GM23338 (cell line): ENCODE results near the gene RHOT1. TPM values are rescaled to one million over a fixed set of nuclear protein-coding genes. Genes with fewer than 3 reads are reported as not detected.
"Not testable (repeated sequence)": the region's sequence is repeated elsewhere in the genome, so short reads cannot be mapped to it uniquely, and the experiment has no call there.

Source experiments
- ATAC-seq: fragments of 200-7000 bp; cut with Tn5 transposase; 3 replicates; pipeline ENCODE4 v1.9.1; 2020
- DNase-seq: peaks from one replicate; pipeline ENCODE4 v3.0.0-alpha.2; 2015; ENCODE audit warnings: low spot score
- H2AFZ ChIP-seq: fragments of 200-600 bp; sonication (generic); 2 replicates; pipeline ENCODE4 v1.8.0; 2016; ENCODE audit warnings: antibody characterized with exemption, mild to moderate bottlenecking, moderate library complexity
- H3F3A ChIP-seq: fragments of 200-600 bp; sonication (generic); replicated peaks from 2 replicates; pipeline ENCODE4 v1.8.0; 2017; ENCODE audit warnings: antibody characterized with exemption, mixed run types, low read depth
- H3K27ac ChIP-seq: fragments of 200-600 bp; sonication (generic); 2 replicates; pipeline ENCODE4 v1.6.1; 2016; ENCODE audit warnings: low read depth
- H3K27me3 ChIP-seq: fragments of 200-600 bp; sonication (generic); 2 replicates; pipeline ENCODE4 v1.8.0; 2016; ENCODE audit warnings: mild to moderate bottlenecking, mixed run types, moderate library complexity; ENCODE audit not compliant: insufficient read depth
- H3K36me3 ChIP-seq: fragments of 200-600 bp; sonication (generic); 2 replicates; pipeline ENCODE4 v1.8.0; 2016; ENCODE audit warnings: mild to moderate bottlenecking; ENCODE audit not compliant: insufficient read depth
- H3K4me1 ChIP-seq: fragments of 200-600 bp; sonication (generic); 2 replicates; pipeline ENCODE4 v1.8.0; 2016; ENCODE audit warnings: mild to moderate bottlenecking, moderate library complexity; ENCODE audit not compliant: insufficient read depth
- H3K4me2 ChIP-seq: fragments of 200-600 bp; sonication (generic); 2 replicates; pipeline ENCODE4 v1.7.1; 2017; ENCODE audit warnings: mixed run types
- H3K4me3 ChIP-seq: fragments of 200-600 bp; sonication (generic); 2 replicates; pipeline ENCODE4 v1.6.1; 2016; ENCODE audit warnings: mixed run types
- H3K79me2 ChIP-seq: fragments of 200-600 bp; sonication (generic); replicated peaks from 2 replicates; pipeline ENCODE4 v1.8.0; 2017; ENCODE audit warnings: mild to moderate bottlenecking; ENCODE audit not compliant: insufficient read depth
- H3K9me2 ChIP-seq: fragments of 200-600 bp; sonication (generic); 2 replicates; pipeline ENCODE4 v1.8.0; 2017; ENCODE audit not compliant: insufficient read depth
- H4K20me1 ChIP-seq: fragments of 200-600 bp; sonication (generic); replicated peaks from 2 replicates; pipeline ENCODE4 v1.8.0; 2017; ENCODE audit warnings: mild to moderate bottlenecking; ENCODE audit not compliant: insufficient read depth
- H3K27ac Mint-ChIP-seq: 2 replicates; pipeline ENCODE4 v1.8.0; 2020; ENCODE audit warnings: inconsistent platforms, mild to moderate bottlenecking, moderate library complexity, mixed read lengths
- H3K27me3 Mint-ChIP-seq: 3 replicates; pipeline ENCODE4 v1.8.0; 2022; ENCODE audit warnings: low read depth, mild to moderate bottlenecking, moderate library complexity, mixed read lengths, inconsistent platforms; ENCODE audit not compliant: insufficient read depth, poor library complexity
- H3K36me3 Mint-ChIP-seq: 3 replicates; pipeline ENCODE4 v1.8.0; 2021; ENCODE audit warnings: low read depth, mild to moderate bottlenecking, inconsistent platforms, moderate library complexity, mixed read lengths
- H3K4me1 Mint-ChIP-seq: 3 replicates; pipeline ENCODE4 v1.8.0; 2020; ENCODE audit warnings: mild to moderate bottlenecking, inconsistent platforms, mixed read lengths
- H3K4me3 Mint-ChIP-seq: 3 replicates; pipeline ENCODE4 v1.8.0; 2021; ENCODE audit warnings: moderate library complexity, mild to moderate bottlenecking, inconsistent platforms, mixed read lengths
- H3K9me3 Mint-ChIP-seq: 3 replicates; pipeline ENCODE4 v1.8.0; 2020; ENCODE audit warnings: moderate library complexity, mild to moderate bottlenecking, inconsistent platforms, mixed read lengths
- CREB1 ChIP-seq: fragments of 250-450 bp; sonication (Bioruptor Pico); IDR thresholded peaks from 2 replicates; pipeline ENCODE4 v1.5.0; 2020; ENCODE audit warnings: low read depth, mild to moderate bottlenecking, moderate library complexity
- CTCF ChIP-seq, 2 experiments: fragments of 200-600 bp in 1 of 2; sonication (generic) in 1 of 2; conservative IDR thresholded peaks; 2 replicates each; pipeline versions ENCODE4 v1.5.1 to v1.6.1; 2016 to 2017; ENCODE audit warnings: antibody characterized with exemption in 2 of 2, low read depth in 2 of 2, mild to moderate bottlenecking in 2 of 2, moderate library complexity in 1 of 2
- ETS1 ChIP-seq: IDR thresholded peaks from 2 replicates; pipeline ENCODE4 v1.6.1; 2016; ENCODE audit warnings: antibody characterized with exemption
- JUNB ChIP-seq: IDR thresholded peaks from one replicate; pipeline ENCODE4 v1.6.1; 2016; ENCODE audit warnings: antibody characterized with exemption; ENCODE audit not compliant: unreplicated experiment
- REST ChIP-seq: IDR thresholded peaks from one replicate; pipeline ENCODE4 v1.6.1; 2018; ENCODE audit warnings: antibody characterized with exemption; ENCODE audit not compliant: unreplicated experiment
- ZNF114 ChIP-seq: fragments of 250-450 bp; sonication (Bioruptor Pico); IDR thresholded peaks from 2 replicates; pipeline ENCODE4 v1.5.0; 2020; ENCODE audit warnings: mild to moderate bottlenecking, moderate library complexity
- ZNF331 ChIP-seq: fragments of 250-450 bp; sonication (Bioruptor Pico); IDR thresholded peaks from 2 replicates; pipeline ENCODE4 v1.5.0; 2020; ENCODE audit warnings: low read depth, mild to moderate bottlenecking, moderate library complexity
- polyA plus RNA-seq: library from polyadenylated mRNA; unstranded; fragments of >200 nt; fragmentation: Nextera tagmentation; extraction: Ambion mirVana; gene quantifications from 2 replicates; pipeline ENCODE4 v1.2.1, GENCODE V29; 2016
- total RNA-seq: library from RNA; depleted of rRNA; stranded (reverse); fragments of >200 nt; shearing (Covaris generic); gene quantifications from 2 replicates; pipeline ENCODE4 v1.2.3, GENCODE V29; 2014

The RHOT1 gene
- total and polyA plus RNA-seq, 2 experiments from 2014 or later, result 40.8 to 53.5 TPM

- TF ChIP-seq REST, result no peak
- TF ChIP-seq JUNB, result no peak
- no peak for TF ChIP-seq ZNF331
- TF ChIP-seq CTCF (conservative IDR thresholded peaks at IDR 0.05; ENCODE audit: low read depth in 2 of 2), result no peak
- no peak for TF ChIP-seq CREB1 (CRISPR knock-in tag)
- no peak for TF ChIP-seq ETS1
Measured at GRCh38 chr17:32261417-32261736, 119.1 kb downstream of the RHOT1 start (continued).

- Histone ChIP-seq H3K36me3 (no peaks in the 10 kb centered on the region; the same call in 1 of the 2 replicates), H2AFZ (no peak overlapping the region), H3K79me2 (no peaks in the 10 kb centered on the region), H4K20me1 (no peaks in the 10 kb centered on the region), H3K9me2 (no peaks in the 10 kb centered on the region), H3K27me3 (peaks cover 28% of the 10 kb centered on the region), H3K27ac (no peak overlapping the region), H3K4me2 (no peak overlapping the region), H3K4me1 (peaks cover 29% of the 10 kb centered on the region), H3K4me3 (no peak overlapping the region), H3F3A (peaks cover 29% of the 10 kb centered on the region)
- no peak for DNase-seq
- Mint-ChIP-seq H3K27me3 (peaks cover 29% of the 10 kb centered on the region), H3K27ac (no peak overlapping the region; the same call in 1 of the 2 replicates), H3K36me3 (no peaks in the 10 kb centered on the region), H3K4me1 (peaks cover 45% of the 10 kb centered on the region), H3K4me3 (no peak overlapping the region), H3K9me3 (no peaks in the 10 kb centered on the region; the same call in 2 of the 3 replicates)
- TF ChIP-seq ZNF114 (CRISPR knock-in tag) (no peak), REST (peak; percentile 16), JUNB (no peak)
- ATAC-seq, result no peak
Measured at GRCh38 chr17:32261936-32262510, 119.7 kb downstream of the RHOT1 start.

- not testable (repeated sequence) for H3K79me2 ChIP-seq, H2AFZ ChIP-seq, H3K36me3 ChIP-seq, H3K4me3 ChIP-seq, H3K4me2 ChIP-seq, H4K20me1 ChIP-seq, H3K4me3 Mint-ChIP-seq, H3K27ac Mint-ChIP-seq, H3K9me2 ChIP-seq, H3K36me3 Mint-ChIP-seq, H3K9me3 Mint-ChIP-seq, ATAC-seq, H3K27ac ChIP-seq, DNase-seq
- Mint-ChIP-seq H3K4me1 (peaks cover 41% of the 10 kb centered on the region), H3K27me3 (peaks cover 41% of the 10 kb centered on the region)
- Histone ChIP-seq H3F3A (peaks cover 28% of the 10 kb centered on the region), H3K4me1 (peaks cover 33% of the 10 kb centered on the region), H3K27me3 (peaks cover 43% of the 10 kb centered on the region)
Measured at GRCh38 chr17:32263515-32263914, 121.2 kb downstream of the RHOT1 start.
